A673 (cell line): Measurements from ENCODE around the gene ARF6. TPM values are rescaled to one million over a fixed set of nuclear protein-coding genes. Genes with fewer than 3 reads are reported as not detected.

Experiments
- BruUV-seq: library from RNA; stranded (reverse); fragments of 400-500 nt; replicated peaks from 2 replicates; lab custom pipeline; 2021; lab: Mats Ljungman, UMichigan
- CTCF ChIA-PET: fragments of 300-600 bp; sonication (Branson Sonifier 250); formaldehyde crosslinking; loops from one replicate; lab custom pipeline; 2022; ENCODE audit warnings: antibody characterized with exemption; lab: Charles Lee
- POLR2A ChIA-PET: fragments of 300-600 bp; sonication (Branson Sonifier 250); formaldehyde crosslinking; loops from one replicate; lab custom pipeline; 2022; ENCODE audit warnings: antibody characterized with exemption; ENCODE audit not compliant: low non-redundant PET; lab: Charles Lee
- DNase-seq: peaks from one replicate; pipeline ENCODE4 v3.0.0-alpha.2; 2015; ENCODE audit warnings: low spot score
- H3K27ac ChIP-seq: fragments of 200-600 bp; sonication (generic); 2 replicates; pipeline ENCODE4 v1.5.1; 2016; ENCODE audit warnings: mixed run types, low read depth, mild to moderate bottlenecking, mixed read lengths, antibody characterized with exemption, low read length; ENCODE audit not compliant: poor library complexity, severe bottlenecking
- H3K27me3 ChIP-seq: fragments of 200-600 bp; sonication (generic); replicated peaks from 2 replicates; pipeline ENCODE4 v1.6.1; 2017; ENCODE audit warnings: mixed run types, low read depth, mild to moderate bottlenecking, mixed read lengths, antibody characterized with exemption, low read length; ENCODE audit not compliant: insufficient read depth, poor library complexity
- H3K36me3 ChIP-seq: fragments of 200-600 bp; sonication (generic); 2 replicates; pipeline ENCODE4 v1.6.1; 2016; ENCODE audit warnings: mixed run types, mild to moderate bottlenecking, mixed read lengths, antibody characterized with exemption, low read length; ENCODE audit not compliant: insufficient read depth, poor library complexity, severe bottlenecking
- H3K4me1 ChIP-seq: fragments of 200-600 bp; sonication (generic); 2 replicates; pipeline ENCODE4 v1.6.1; 2017; ENCODE audit warnings: mixed run types, mild to moderate bottlenecking, mixed read lengths, antibody characterized with exemption, low read length; ENCODE audit not compliant: insufficient read depth, poor library complexity, severe bottlenecking
- H3K4me3 ChIP-seq: fragments of 200-600 bp; sonication (generic); 2 replicates; pipeline ENCODE4 v1.5.1; 2016; ENCODE audit warnings: low read depth, mixed run types, mild to moderate bottlenecking, mixed read lengths, low read length; ENCODE audit not compliant: poor library complexity, severe bottlenecking
- H3K9me3 ChIP-seq: fragments of 200-600 bp; sonication (generic); 2 replicates; pipeline ENCODE4 v1.6.1; 2016; ENCODE audit warnings: mixed run types, low read depth, mild to moderate bottlenecking, mixed read lengths, antibody characterized with exemption, low read length; ENCODE audit not compliant: poor library complexity, severe bottlenecking
- CTCF ChIP-seq: fragments of 300-800, 200-600 bp; sonication (generic); conservative IDR thresholded peaks from 2 replicates; pipeline ENCODE4 v1.5.1; 2017; ENCODE audit warnings: low read depth, mild to moderate bottlenecking, antibody characterized with exemption, low read length, moderate library complexity, mixed read lengths
- EZH2 ChIP-seq: fragments of 200-600 bp; sonication (generic); IDR thresholded peaks from 2 replicates; pipeline ENCODE4 v1.6.1; 2017; ENCODE audit warnings: borderline replicate concordance, low read depth, mild to moderate bottlenecking, mixed read lengths, antibody characterized with exemption, low read length; ENCODE audit not compliant: poor library complexity, severe bottlenecking
- intact Hi-C: fragments of 100-400 bp; cut with micrococcal nuclease; formaldehyde crosslinking; loops from one replicate; pipeline ENCODE4 v1.10.0; 2022; ENCODE audit not compliant: unreplicated experiment
- total RNA-seq: library from RNA; stranded (reverse); gene quantifications from 2 replicates; pipeline ENCODE4 v1.2.3, GENCODE V29; 2021

The ARF6 gene
- total RNA-seq, 1 experiment from 2014 or later = 67.6 TPM

GRCh38 chr14:49904270-49904669 lies 11.4 kb downstream of the ARF6 start:
- no TSS peak for BruUV-seq

GRCh38 chr14:49905989-49906388 lies 13.1 kb downstream of the ARF6 start:
- POLR2A ChIA-PET = no interaction called here
- CTCF ChIA-PET = interaction anchor here (0.6 kb wide), 1 partner anchor 13 kb away, joined by 3 read pairs; no protein-coding TSS in a partner anchor
- Histone ChIP-seq H3K9me3 (no peaks in the 10 kb centered on the region), H3K4me3 (no peak overlapping the region), H3K36me3 (no peaks in the 10 kb centered on the region), H3K27me3 (no peaks in the 10 kb centered on the region), H3K4me1 (peaks cover 32% of the 10 kb centered on the region), H3K27ac (peak overlapping the region; percentile 25)
- no peak for DNase-seq
- intact Hi-C loops = no loop called here
- no peak for TF ChIP-seq EZH2
- no peak for TF ChIP-seq CTCF
- BruUV-seq = no TSS peak

More at GRCh38 chr14:49904270-49904669, 11.4 kb downstream of the ARF6 start:
- Histone ChIP-seq H3K27ac (no peak overlapping the region), H3K36me3 (no peaks in the 10 kb centered on the region), H3K4me3 (no peak overlapping the region), H3K27me3 (no peaks in the 10 kb centered on the region), H3K9me3 (no peaks in the 10 kb centered on the region), H3K4me1 (peaks cover 34% of the 10 kb centered on the region)
- POLR2A ChIA-PET = no interaction called here
- intact Hi-C loops = no loop called here
- CTCF ChIA-PET = no interaction called here
- DNase-seq = no peak
- no peak for TF ChIP-seq EZH2
- no peak for TF ChIP-seq CTCF

GRCh38 chr14:49907186-49907585 lies 14.3 kb downstream of the ARF6 start:
- H3K27ac ChIP-seq = peak overlapping the region; percentile 89
- POLR2A ChIA-PET = no interaction called here

More at GRCh38 chr14:49907186-49907585, 14.3 kb downstream of the ARF6 start:
- H3K9me3 ChIP-seq = no peaks in the 10 kb centered on the region
- H3K4me3 ChIP-seq = no peak overlapping the region
- CTCF ChIA-PET = interaction anchor here (0.8 kb wide), 1 partner anchor 28 kb away, joined by 3 read pairs; no protein-coding TSS in a partner anchor
- intact Hi-C loops = no loop called here
- H3K36me3 ChIP-seq = no peaks in the 10 kb centered on the region
- peaks cover 43% of the 10 kb centered on the region for H3K4me1 ChIP-seq
- no peaks in the 10 kb centered on the region for H3K27me3 ChIP-seq
- no TSS peak for BruUV-seq
- DNase-seq = no peak
- no peak for TF ChIP-seq EZH2
- TF ChIP-seq CTCF = no peak
